ENCODE data around the gene DCP2.

Gene DCP2

DNA sequence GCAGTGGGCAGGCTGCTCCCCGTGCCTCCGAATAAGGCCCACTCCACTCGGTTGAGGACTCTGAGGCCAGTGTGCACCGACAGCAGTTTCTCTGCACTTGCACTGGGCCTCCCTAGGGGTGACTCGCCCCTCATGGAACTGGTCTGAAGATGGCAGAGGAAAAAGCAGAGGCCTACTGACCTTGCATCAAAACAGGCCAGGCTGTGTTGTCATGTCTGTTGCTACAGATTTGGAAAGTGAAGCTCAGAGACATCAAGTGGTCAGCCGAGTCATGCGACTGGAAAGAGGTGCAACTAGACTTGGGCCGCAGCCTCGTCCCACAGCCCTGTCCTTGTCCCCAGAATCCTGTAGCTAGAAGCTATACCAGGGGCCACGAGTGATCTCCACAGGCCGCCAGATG is 78.3 kb downstream of the DCP2 start:
- Histone ChIP-seq H3K36me3 (ENCODE audit: control insufficient read depth in 2 of 2, insufficient read depth in 2 of 2, low read length in 2 of 2) (no peaks in the 10 kb centered on the region), H3K9ac (ENCODE audit: low read depth in 1 of 2, low read length in 2 of 2) (no peak overlapping the region), H3K4me1 (ENCODE audit: control insufficient read depth in 2 of 2, insufficient read depth in 2 of 2, low read length in 2 of 2) (no peaks in the 10 kb centered on the region), H3K27ac (ENCODE audit: low read depth in 2 of 2, low read length in 2 of 2) (no peak overlapping the region), H3K27me3 (ENCODE audit: control insufficient read depth in 2 of 2, insufficient read depth in 2 of 2, low read length in 2 of 2) (no peaks in the 10 kb centered on the region), H3K9me3 (ENCODE audit: control insufficient read depth in 2 of 2, low read length in 2 of 2) (no peaks in the 10 kb centered on the region), H3K4me3 (ENCODE audit: low read length in 2 of 2) (no peak overlapping the region)

DNA sequence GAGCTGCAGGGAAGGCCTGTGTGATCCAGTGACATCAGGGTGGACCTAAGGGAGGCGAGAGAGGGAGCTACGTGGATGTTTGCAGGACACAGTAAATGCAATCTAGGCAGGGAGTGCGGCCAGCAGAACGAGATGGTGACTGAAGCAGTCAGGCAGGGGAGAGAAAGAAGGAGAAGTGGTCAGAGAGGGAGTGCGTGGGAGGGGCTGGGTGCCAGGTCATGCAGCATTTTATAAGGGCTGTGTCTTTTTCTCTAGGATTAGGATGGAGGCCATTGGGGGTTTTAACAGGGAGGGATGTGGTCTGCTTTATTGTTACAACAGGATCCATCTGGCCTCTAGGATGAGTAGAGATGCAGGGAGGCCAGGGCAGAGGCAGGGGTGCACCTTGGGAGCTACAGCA is 80.4 kb downstream of the DCP2 start:
- H3K27me3 ChIP-seq (ENCODE audit: control insufficient read depth in 2 of 2, insufficient read depth in 2 of 2, low read length in 2 of 2) = no peaks in the 10 kb centered on the region
- no peak overlapping the region for H3K9ac ChIP-seq (ENCODE audit: low read depth in 1 of 2, low read length in 2 of 2)
- no peaks in the 10 kb centered on the region for H3K9me3 ChIP-seq (ENCODE audit: control insufficient read depth in 2 of 2, low read length in 2 of 2)

DNA sequence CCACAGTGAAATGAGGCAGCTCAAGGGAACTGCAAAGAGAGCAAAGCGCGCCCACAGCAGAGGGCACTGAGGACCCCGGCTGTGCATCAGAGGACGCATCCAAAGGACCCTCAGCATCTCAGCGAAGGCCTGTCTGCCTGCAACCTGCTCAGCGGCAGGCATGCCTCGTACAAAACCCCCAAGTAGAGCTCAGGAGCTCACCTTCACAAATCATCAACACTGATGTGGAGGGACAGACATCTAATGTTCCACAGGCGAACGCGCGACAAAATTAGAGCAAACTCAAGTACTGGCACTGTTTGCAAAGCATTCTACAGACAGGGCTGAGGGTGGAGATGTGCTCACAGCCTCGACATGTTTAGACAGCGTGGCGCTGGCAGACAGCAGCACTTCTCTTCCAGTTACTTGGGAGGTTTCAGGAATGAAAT is 81.0 kb downstream of the DCP2 start:
- H3K9ac ChIP-seq (ENCODE audit: low read depth in 1 of 2, low read length in 2 of 2) = no peak overlapping the region
- H3K36me3 ChIP-seq (ENCODE audit: control insufficient read depth in 2 of 2, insufficient read depth in 2 of 2, low read length in 2 of 2) = no peaks in the 10 kb centered on the region
- no peaks in the 10 kb centered on the region for H3K9me3 ChIP-seq (ENCODE audit: control insufficient read depth in 2 of 2, low read length in 2 of 2)
- H3K4me1 ChIP-seq (ENCODE audit: control insufficient read depth in 2 of 2, insufficient read depth in 2 of 2, low read length in 2 of 2) = no peaks in the 10 kb centered on the region
- no peak overlapping the region for H3K27ac ChIP-seq (ENCODE audit: low read depth in 2 of 2, low read length in 2 of 2)
- no peak overlapping the region for H3K4me3 ChIP-seq (ENCODE audit: low read length in 2 of 2)
- no peaks in the 10 kb centered on the region for H3K27me3 ChIP-seq (ENCODE audit: control insufficient read depth in 2 of 2, insufficient read depth in 2 of 2, low read length in 2 of 2)

More for the DNA sequence above, 80.4 kb downstream of the DCP2 start:
- Histone ChIP-seq H3K27ac (ENCODE audit: low read depth in 2 of 2, low read length in 2 of 2) (no peak overlapping the region), H3K4me1 (ENCODE audit: control insufficient read depth in 2 of 2, insufficient read depth in 2 of 2, low read length in 2 of 2) (no peaks in the 10 kb centered on the region), H3K36me3 (ENCODE audit: control insufficient read depth in 2 of 2, insufficient read depth in 2 of 2, low read length in 2 of 2) (no peaks in the 10 kb centered on the region), H3K4me3 (ENCODE audit: low read length in 2 of 2) (no peak overlapping the region)

DNA sequence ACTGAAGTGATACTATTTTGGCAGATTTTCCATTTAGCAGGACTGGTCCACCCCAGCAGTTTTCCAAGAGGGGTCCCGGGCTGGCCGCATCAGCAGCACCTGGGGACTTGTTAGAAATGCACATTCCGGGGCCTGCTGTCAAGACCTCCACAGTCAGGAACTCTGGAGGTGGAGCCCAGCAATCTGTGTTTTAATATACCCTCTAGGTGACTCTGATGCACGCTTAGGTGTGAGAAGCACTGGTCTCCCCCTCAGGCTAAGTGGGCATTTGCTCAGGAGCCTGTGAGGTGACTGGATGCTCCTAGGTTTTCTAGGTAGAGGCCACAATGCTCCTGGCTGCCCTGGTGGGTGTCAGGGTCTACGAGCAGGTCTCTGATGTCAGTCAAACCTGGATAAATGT is 81.7 kb downstream of the DCP2 start:
- no peaks in the 10 kb centered on the region for H3K9me3 ChIP-seq (ENCODE audit: control insufficient read depth in 2 of 2, low read length in 2 of 2)
- no peak overlapping the region for H3K9ac ChIP-seq (ENCODE audit: low read depth in 1 of 2, low read length in 2 of 2)
- H3K36me3 ChIP-seq (ENCODE audit: control insufficient read depth in 2 of 2, insufficient read depth in 2 of 2, low read length in 2 of 2) = no peaks in the 10 kb centered on the region
- H3K27me3 ChIP-seq (ENCODE audit: control insufficient read depth in 2 of 2, insufficient read depth in 2 of 2, low read length in 2 of 2) = no peaks in the 10 kb centered on the region
- H3K4me3 ChIP-seq (ENCODE audit: low read length in 2 of 2) = no peak overlapping the region
- H3K27ac ChIP-seq (ENCODE audit: low read depth in 2 of 2, low read length in 2 of 2) = no peak overlapping the region
- H3K4me1 ChIP-seq (ENCODE audit: control insufficient read depth in 2 of 2, insufficient read depth in 2 of 2, low read length in 2 of 2) = no peaks in the 10 kb centered on the region

DNA sequence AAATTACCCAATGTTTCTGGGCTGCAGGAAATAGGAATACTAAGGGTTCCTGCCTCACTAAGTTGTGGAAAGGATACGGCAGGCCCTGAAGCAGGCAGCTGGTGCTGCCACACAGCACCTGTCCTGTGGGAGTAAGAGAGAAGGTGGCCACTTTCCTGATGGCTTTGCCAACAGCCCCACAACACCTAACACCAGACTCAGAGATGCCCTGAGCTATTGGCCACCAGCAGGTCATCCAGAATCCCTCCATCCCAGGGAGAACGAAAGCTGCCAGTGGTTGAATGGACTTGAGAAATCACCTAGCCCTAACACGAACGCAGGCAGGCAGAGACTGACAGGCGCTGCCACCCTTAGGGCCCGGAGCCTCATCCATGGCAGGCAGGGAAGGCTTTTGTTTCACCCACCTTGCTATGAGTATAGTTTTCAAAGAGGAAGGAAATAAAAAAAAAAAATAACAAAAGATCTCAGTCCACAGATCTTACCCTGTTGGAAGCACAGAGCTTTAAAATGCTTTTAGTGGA is 82.2 kb downstream of the DCP2 start:
- Histone ChIP-seq H3K36me3 (ENCODE audit: control insufficient read depth in 2 of 2, insufficient read depth in 2 of 2, low read length in 2 of 2) (no peaks in the 10 kb centered on the region), H3K9me3 (ENCODE audit: control insufficient read depth in 2 of 2, low read length in 2 of 2) (no peaks in the 10 kb centered on the region), H3K4me1 (ENCODE audit: control insufficient read depth in 2 of 2, insufficient read depth in 2 of 2, low read length in 2 of 2) (no peaks in the 10 kb centered on the region), H3K27ac (ENCODE audit: low read depth in 2 of 2, low read length in 2 of 2) (no peak overlapping the region), H3K4me3 (ENCODE audit: low read length in 2 of 2) (no peak overlapping the region), H3K27me3 (ENCODE audit: control insufficient read depth in 2 of 2, insufficient read depth in 2 of 2, low read length in 2 of 2) (no peaks in the 10 kb centered on the region), H3K9ac (ENCODE audit: low read depth in 1 of 2, low read length in 2 of 2) (no peak overlapping the region)

DNA sequence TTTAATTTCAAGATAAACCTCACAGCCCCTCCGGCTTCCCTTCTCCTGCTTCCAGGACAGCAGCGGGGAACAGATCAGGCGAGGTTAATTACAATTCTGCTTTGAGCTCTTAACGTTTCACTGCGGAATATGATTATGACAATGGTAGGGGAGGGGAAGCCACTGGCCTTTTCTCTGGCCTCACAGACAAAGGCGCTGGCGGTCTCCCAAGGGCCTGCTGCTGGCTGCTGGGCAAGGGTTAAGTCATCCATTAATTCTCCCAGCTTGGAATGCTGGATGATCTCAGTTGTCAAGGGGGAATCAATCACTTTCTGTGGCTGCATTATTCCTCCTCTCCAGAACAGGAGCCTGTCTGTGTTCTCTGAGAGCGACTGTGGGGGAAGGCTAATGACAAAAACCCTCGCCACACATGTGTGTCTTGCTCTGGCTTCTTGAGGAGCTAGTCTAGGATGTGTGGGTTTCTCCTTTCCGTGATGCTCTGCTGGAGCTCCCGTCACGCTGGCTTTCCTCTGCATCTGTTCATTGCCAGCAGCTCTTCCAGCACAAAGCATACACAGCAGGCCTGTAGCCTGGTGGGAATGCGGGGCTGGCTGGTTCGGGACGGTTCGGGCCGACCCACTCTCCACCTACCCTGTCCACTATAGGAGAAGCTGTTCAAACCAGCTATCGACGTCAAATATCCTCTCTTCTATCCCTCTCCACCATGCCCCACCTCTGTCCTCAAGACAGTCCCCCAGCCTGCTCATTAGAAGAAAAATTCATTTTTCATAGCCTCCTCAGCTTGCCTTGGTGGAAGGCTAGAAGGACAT is 82.8 kb downstream of the DCP2 start:
- H3K4me1 ChIP-seq (ENCODE audit: control insufficient read depth in 2 of 2, insufficient read depth in 2 of 2, low read length in 2 of 2) = no peaks in the 10 kb centered on the region
- H3K9me3 ChIP-seq (ENCODE audit: control insufficient read depth in 2 of 2, low read length in 2 of 2) = no peaks in the 10 kb centered on the region
- no peaks in the 10 kb centered on the region for H3K36me3 ChIP-seq (ENCODE audit: control insufficient read depth in 2 of 2, insufficient read depth in 2 of 2, low read length in 2 of 2)
- H3K9ac ChIP-seq (ENCODE audit: low read depth in 1 of 2, low read length in 2 of 2) = no peak overlapping the region
- H3K27ac ChIP-seq (ENCODE audit: low read depth in 2 of 2, low read length in 2 of 2) = no peak overlapping the region
- no peak overlapping the region for H3K4me3 ChIP-seq (ENCODE audit: low read length in 2 of 2)
- H3K27me3 ChIP-seq (ENCODE audit: control insufficient read depth in 2 of 2, insufficient read depth in 2 of 2, low read length in 2 of 2) = no peaks in the 10 kb centered on the region

DNA sequence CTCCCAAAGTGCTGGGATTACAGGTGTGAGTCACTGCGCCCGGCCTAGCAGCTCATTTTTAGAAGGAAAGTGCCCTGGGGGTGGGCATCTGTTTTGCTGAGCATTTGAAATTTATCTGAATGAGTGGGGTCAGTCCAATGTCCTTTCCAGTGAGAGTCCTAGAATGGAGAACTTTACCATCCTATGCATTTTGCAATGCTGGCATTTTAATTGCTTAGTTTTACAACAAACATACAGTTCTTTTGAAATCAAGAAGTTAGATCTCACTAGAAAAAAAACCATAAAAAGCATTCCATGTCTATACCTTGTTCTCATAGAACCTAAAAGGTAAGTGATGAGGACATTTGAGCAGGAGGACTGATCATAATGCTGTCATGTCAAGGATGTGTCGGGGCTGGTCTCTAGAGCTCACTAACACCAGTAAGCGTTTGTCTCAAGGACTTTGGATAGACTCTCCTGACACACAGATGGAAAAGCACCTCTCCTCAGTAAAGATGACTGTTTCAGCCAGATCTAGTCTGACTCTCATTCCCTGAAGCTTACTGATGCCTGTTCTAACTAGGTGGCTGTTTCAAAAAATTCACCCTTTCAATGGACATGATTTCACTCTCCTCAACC is 83.9 kb downstream of the DCP2 start:
- no peak overlapping the region for H3K9ac ChIP-seq (ENCODE audit: low read depth in 1 of 2, low read length in 2 of 2)
- H3K4me3 ChIP-seq (ENCODE audit: low read length in 2 of 2) = no peak overlapping the region
- H3K27ac ChIP-seq (ENCODE audit: low read depth in 2 of 2, low read length in 2 of 2) = no peak overlapping the region
- H3K36me3 ChIP-seq (ENCODE audit: control insufficient read depth in 2 of 2, insufficient read depth in 2 of 2, low read length in 2 of 2) = no peaks in the 10 kb centered on the region
- no peaks in the 10 kb centered on the region for H3K4me1 ChIP-seq (ENCODE audit: control insufficient read depth in 2 of 2, insufficient read depth in 2 of 2, low read length in 2 of 2)
- H3K9me3 ChIP-seq (ENCODE audit: control insufficient read depth in 2 of 2, low read length in 2 of 2) = no peaks in the 10 kb centered on the region
- no peaks in the 10 kb centered on the region for H3K27me3 ChIP-seq (ENCODE audit: control insufficient read depth in 2 of 2, insufficient read depth in 2 of 2, low read length in 2 of 2)

DNA sequence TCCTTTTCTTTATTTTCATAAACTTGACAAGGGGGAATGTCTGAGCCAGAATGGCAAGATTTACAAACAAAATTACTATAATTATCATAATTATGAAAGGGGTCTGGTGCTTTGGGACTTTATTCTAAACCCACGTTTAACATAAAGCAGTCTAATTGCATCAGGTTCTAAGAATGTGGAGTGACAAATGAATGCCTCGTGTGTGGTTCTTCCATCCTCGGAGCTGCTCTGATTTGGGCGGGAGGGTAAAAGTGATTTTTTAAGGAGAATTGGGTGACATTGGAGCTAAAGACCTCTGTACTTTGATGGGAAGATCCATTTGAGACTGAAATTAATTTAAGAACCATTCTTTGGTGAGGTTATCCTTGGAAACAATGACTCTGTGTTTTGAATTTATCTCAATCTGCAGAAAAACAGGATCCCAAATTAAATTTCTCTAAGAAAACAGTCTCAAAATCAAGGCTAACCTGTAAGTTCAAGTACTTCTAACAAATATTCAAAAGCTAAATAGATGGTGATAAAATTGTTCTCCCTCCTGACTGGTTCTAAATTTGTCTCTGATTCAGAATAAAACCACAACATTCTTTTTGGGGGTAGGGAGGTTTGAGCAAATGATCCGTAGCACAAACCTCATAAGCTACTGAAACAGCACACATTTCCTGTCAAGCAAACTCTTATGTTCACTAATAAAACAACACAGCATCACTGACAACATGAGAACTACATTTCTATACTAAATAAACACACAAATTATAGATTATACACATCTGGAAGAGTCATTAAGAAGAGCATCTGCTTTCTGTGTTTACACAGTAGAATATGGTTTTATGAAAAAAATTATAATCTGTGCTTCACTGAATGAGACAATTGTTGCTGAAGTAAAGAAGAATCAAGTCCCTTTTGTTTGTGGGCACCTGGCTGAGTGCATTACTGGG is 85.5 kb downstream of the DCP2 start:
- no peak overlapping the region for H3K4me3 ChIP-seq (ENCODE audit: low read length in 2 of 2)
- H3K27me3 ChIP-seq (ENCODE audit: control insufficient read depth in 2 of 2, insufficient read depth in 2 of 2, low read length in 2 of 2) = no peaks in the 10 kb centered on the region
- H3K4me1 ChIP-seq (ENCODE audit: control insufficient read depth in 2 of 2, insufficient read depth in 2 of 2, low read length in 2 of 2) = no peaks in the 10 kb centered on the region
- no peak overlapping the region for H3K27ac ChIP-seq (ENCODE audit: low read depth in 2 of 2, low read length in 2 of 2)
- H3K9me3 ChIP-seq (ENCODE audit: control insufficient read depth in 2 of 2, low read length in 2 of 2) = no peaks in the 10 kb centered on the region
- H3K9ac ChIP-seq (ENCODE audit: low read depth in 1 of 2, low read length in 2 of 2) = no peak overlapping the region
- no peaks in the 10 kb centered on the region for H3K36me3 ChIP-seq (ENCODE audit: control insufficient read depth in 2 of 2, insufficient read depth in 2 of 2, low read length in 2 of 2)

DNA sequence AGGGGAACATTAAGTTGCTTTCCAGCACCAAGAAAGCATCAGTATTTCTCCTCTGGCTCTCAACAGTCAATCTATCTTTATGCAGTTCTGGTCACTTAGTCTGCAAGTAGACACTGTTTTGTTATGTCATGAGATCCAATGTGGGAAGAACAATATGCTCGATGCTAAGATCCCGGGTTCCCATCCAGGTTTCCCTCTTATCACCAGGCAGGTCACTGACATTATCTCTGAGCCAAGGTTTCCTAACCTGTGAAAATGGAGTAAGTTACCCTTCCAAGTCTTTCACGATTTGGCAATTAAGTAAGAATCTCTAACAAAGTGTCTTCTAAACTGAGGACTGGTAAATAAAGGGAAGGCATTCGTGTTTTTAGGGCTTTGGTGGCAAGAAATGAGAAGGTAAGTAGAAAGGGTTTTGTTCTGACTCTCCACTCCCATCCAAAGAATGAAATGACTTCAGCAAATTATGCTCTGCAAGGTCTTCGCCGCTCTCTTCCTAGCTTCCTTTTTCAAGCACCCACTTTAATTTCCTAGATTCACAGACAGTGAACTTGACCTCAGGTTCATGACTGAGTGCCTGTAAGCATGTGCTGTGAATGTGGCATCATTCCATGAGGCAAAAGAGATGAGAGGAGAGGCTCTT is 86.4 kb downstream of the DCP2 start:
- H3K9ac ChIP-seq (ENCODE audit: low read depth in 1 of 2, low read length in 2 of 2) = no peak overlapping the region
- no peaks in the 10 kb centered on the region for H3K9me3 ChIP-seq (ENCODE audit: control insufficient read depth in 2 of 2, low read length in 2 of 2)
- no peaks in the 10 kb centered on the region for H3K36me3 ChIP-seq (ENCODE audit: control insufficient read depth in 2 of 2, insufficient read depth in 2 of 2, low read length in 2 of 2)
- no peaks in the 10 kb centered on the region for H3K27me3 ChIP-seq (ENCODE audit: control insufficient read depth in 2 of 2, insufficient read depth in 2 of 2, low read length in 2 of 2)
- H3K27ac ChIP-seq (ENCODE audit: low read depth in 2 of 2, low read length in 2 of 2) = no peak overlapping the region
- no peaks in the 10 kb centered on the region for H3K4me1 ChIP-seq (ENCODE audit: control insufficient read depth in 2 of 2, insufficient read depth in 2 of 2, low read length in 2 of 2)
- no peak overlapping the region for H3K4me3 ChIP-seq (ENCODE audit: low read length in 2 of 2)

Data from mucosa of rectum (tissue), 2 donors.